AG04450 (cell line): Measurements from ENCODE around the gene RPS27. TPM values are rescaled to one million over a fixed set of nuclear protein-coding genes. Genes with fewer than 3 reads are reported as not detected.
"Not testable (repeated sequence)": the region's sequence is repeated elsewhere in the genome, so short reads cannot be mapped to it uniquely, and the experiment has no call there.

Experiments used
- CTCF ChIA-PET: fragments of 300-600, 350-600 bp; formaldehyde crosslinking; extraction: SDS; loops from one replicate; lab custom pipeline; 2022; ENCODE audit warnings: antibody characterized with exemption, inconsistent platforms; lab: Charles Lee
- POLR2A ChIA-PET: fragments of 350-600 bp; formaldehyde crosslinking; extraction: SDS; loops from one replicate; lab custom pipeline; 2021; ENCODE audit warnings: antibody characterized with exemption, inconsistent platforms; lab: Yijun Ruan, JAX
- DNase-seq: peaks from one replicate; pipeline ENCODE4 v3.0.0-alpha.2; 2011; ENCODE audit warnings: low read depth, low spot score
- H3K27ac ChIP-seq: one replicate; pipeline ENCODE4 v1.5.1; 2012; ENCODE audit warnings: low read depth, low read length, control low read depth
- H3K27me3 ChIP-seq: one replicate; pipeline ENCODE4 v1.6.0; 2012; ENCODE audit warnings: low read length; ENCODE audit not compliant: control insufficient read depth, insufficient read depth
- H3K4me3 ChIP-seq: 2 replicates; pipeline ENCODE4 v1.5.1; 2011; ENCODE audit warnings: mild to moderate bottlenecking, low read depth, low read length, control low read depth
- H3K9me3 ChIP-seq: 2 replicates; pipeline ENCODE4 v1.5.1; 2012; ENCODE audit warnings: low read length; ENCODE audit not compliant: control insufficient read depth, insufficient read depth
- CTCF ChIP-seq: IDR thresholded peaks from 2 replicates; pipeline ENCODE4 v1.5.1; 2011; ENCODE audit warnings: low read depth, low read length, control low read depth, inconsistent platforms
- polyA plus RNA-seq: library from polyadenylated mRNA; depleted of rRNA; stranded (reverse); fragments of >200 nt; gene quantifications from 2 replicates; pipeline ENCODE4 v1.2.3, GENCODE V29; 2011; rRNA removed
- small RNA-seq: library from RNA; depleted of rRNA; stranded (forward); fragments of <200 nt; gene quantifications from one replicate; pipeline ENCODE3, GENCODE V24; 2012; ENCODE audit warnings: low read depth; ENCODE audit not compliant: insufficient read length

RPS27 gene
- polyA plus RNA-seq, 1 experiment: 6,731 TPM

GRCh38 chr1:154019940-154020339 is 29.4 kb downstream of the RPS27 start:
- no peak for DNase-seq
- Histone ChIP-seq H3K4me3 (no peak overlapping the region), H3K9me3 (no peaks in the 10 kb centered on the region), H3K27me3 (no peaks in the 10 kb centered on the region), H3K27ac (no peak overlapping the region)
- POLR2A ChIA-PET: no interaction called here
- TF ChIP-seq CTCF: no peak
- CTCF ChIA-PET: no interaction called here

GRCh38 chr1:154033697-154034096 is 43.1 kb downstream of the RPS27 start:
- H3K27me3 ChIP-seq, H3K4me3 ChIP-seq, DNase-seq, H3K27ac ChIP-seq, POLR2A ChIA-PET, CTCF ChIA-PET, H3K9me3 ChIP-seq: not testable (repeated sequence)

Small RNA genes within 50 kb of the gene (small RNA-seq; reads per million reads assigned to genes)
- gene MIR6737: not detected
- gene RNU6-179P: not detected

Other genes starting within 250 kb of the RPS27 start
- gene SLC27A3, start 215.4 kb upstream of the RPS27 start, polyA plus RNA-seq: 9.9 and 14.3 TPM in 2 replicates
- 4.8 and 6.8 TPM in 2 replicates for gene GATAD2B, start 67.8 kb upstream of the RPS27 start, polyA plus RNA-seq
- 10.3 and 13.3 TPM in 2 replicates for gene DENND4B, start 44.0 kb upstream of the RPS27 start, polyA plus RNA-seq
- gene CRTC2, start 32.1 kb upstream of the RPS27 start, polyA plus RNA-seq: 12.7 and 13.8 TPM in 2 replicates
- 84.0 and 98.6 TPM in 2 replicates for gene SLC39A1, start 27.2 kb upstream of the RPS27 start, polyA plus RNA-seq
- gene CREB3L4, start 22.9 kb upstream of the RPS27 start, polyA plus RNA-seq: 7.7 and 10.0 TPM in 2 replicates
- gene JTB, start 13.1 kb upstream of the RPS27 start, polyA plus RNA-seq: 159 and 160 TPM in 2 replicates
- 250 and 259 TPM in 2 replicates for gene RAB13, start 4.4 kb upstream of the RPS27 start, polyA plus RNA-seq
- gene NUP210L, start 164.3 kb downstream of the RPS27 start, polyA plus RNA-seq: 0.01 TPM in 1 of 2 replicates, not detected in the other
- gene TPM3, start 201.3 kb downstream of the RPS27 start, polyA plus RNA-seq: 397 and 565 TPM in 2 replicates
- not detected in 2 replicates for gene CFAP141, start 215.6 kb downstream of the RPS27 start, polyA plus RNA-seq
- gene UBAP2L, start 230.2 kb downstream of the RPS27 start, polyA plus RNA-seq: 173 and 177 TPM in 2 replicates